Glutamatergic neuron (in vitro differentiated cells): ENCODE results near the gene PSMD1. TPM values are rescaled to one million over a fixed set of nuclear protein-coding genes. Genes with fewer than 3 reads are reported as not detected.
"Not testable (repeated sequence)": the region's sequence is repeated elsewhere in the genome, so short reads cannot be mapped to it uniquely, and the experiment has no call there.

Source experiments
- DNase-seq: peaks from one replicate; pipeline ENCODE4 v3.0.0; 2022
- H3K27ac Mint-ChIP-seq: one replicate; pipeline ENCODE4 v1.8.0; 2020; ENCODE audit warnings: mild to moderate bottlenecking, mixed read lengths, inconsistent platforms; ENCODE audit not compliant: unreplicated experiment
- H3K27me3 Mint-ChIP-seq: one replicate; pipeline ENCODE4 v1.8.0; 2020; ENCODE audit warnings: mild to moderate bottlenecking, moderate library complexity, mixed read lengths, inconsistent platforms; ENCODE audit not compliant: unreplicated experiment
- H3K36me3 Mint-ChIP-seq: one replicate; pipeline ENCODE4 v1.8.0; 2020; ENCODE audit warnings: mild to moderate bottlenecking, mixed read lengths, inconsistent platforms; ENCODE audit not compliant: unreplicated experiment
- H3K4me1 Mint-ChIP-seq: one replicate; pipeline ENCODE4 v1.8.0; 2020; ENCODE audit warnings: mild to moderate bottlenecking, low read depth, mixed read lengths, inconsistent platforms; ENCODE audit not compliant: unreplicated experiment
- H3K4me3 Mint-ChIP-seq: one replicate; pipeline ENCODE4 v1.8.0; 2020; ENCODE audit warnings: mild to moderate bottlenecking, mixed read lengths, inconsistent platforms; ENCODE audit not compliant: unreplicated experiment
- H3K9me3 Mint-ChIP-seq: one replicate; pipeline ENCODE4 v1.8.0; 2020; ENCODE audit warnings: mild to moderate bottlenecking, moderate library complexity, mixed read lengths, inconsistent platforms; ENCODE audit not compliant: unreplicated experiment
- CTCF ChIP-seq: fragments of 200-600 bp; sonication (generic); IDR thresholded peaks from one replicate; pipeline ENCODE4 v1.5.0; 2021; ENCODE audit not compliant: partially characterized antibody, unreplicated experiment
- total RNA-seq: library from RNA; stranded (reverse); fragmentation: NEBNext Ultra II Directional; extraction: Animal tissue kit (Norgen Biotek cat#: 25700); gene quantifications from one replicate; pipeline ENCODE4 v1.2.1, GENCODE V29; 2021; ENCODE audit not compliant: unreplicated experiment

Gene PSMD1
- total RNA-seq, 1 donor from 2014 or later, result 126 TPM

DNA sequence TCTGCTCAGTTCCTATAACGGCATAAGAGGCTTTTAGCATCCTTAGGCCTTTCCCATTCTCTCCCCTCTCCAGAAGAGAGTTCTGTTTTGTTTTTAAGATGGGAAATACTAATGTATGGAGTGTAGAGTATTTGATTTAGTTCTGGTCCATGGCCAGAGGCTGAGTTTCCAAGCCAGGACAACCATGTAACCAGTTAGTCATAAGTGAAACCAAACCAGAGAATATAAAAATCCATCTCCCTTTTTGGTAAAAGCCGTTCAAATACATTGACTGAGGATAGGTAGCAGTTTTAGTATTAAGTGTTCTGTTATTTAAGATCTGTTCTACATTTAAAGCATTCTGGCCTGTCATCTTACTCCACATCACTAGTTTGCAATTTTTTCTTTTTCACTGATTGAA lies 3.1 kb downstream of the PSMD1 start:
- no peak for TF ChIP-seq CTCF
- no peak for DNase-seq
- Mint-ChIP-seq H3K36me3 (no peaks in the 10 kb centered on the region), H3K9me3 (no peaks in the 10 kb centered on the region), H3K27me3 (no peaks in the 10 kb centered on the region), H3K27ac (peak overlapping the region; percentile 44), H3K4me1 (peaks cover 17% of the 10 kb centered on the region), H3K4me3 (no peak overlapping the region)

GRCh38 chr2:231062776-231063175 lies 6.1 kb downstream of the PSMD1 start:
- H3K4me3 Mint-ChIP-seq, result no peak overlapping the region
- TF ChIP-seq CTCF, result no peak
- no peak for DNase-seq
- no peaks in the 10 kb centered on the region for H3K9me3 Mint-ChIP-seq
- peaks cover 14% of the 10 kb centered on the region for H3K4me1 Mint-ChIP-seq
- no peaks in the 10 kb centered on the region for H3K36me3 Mint-ChIP-seq
- no peaks in the 10 kb centered on the region for H3K27me3 Mint-ChIP-seq
- H3K27ac Mint-ChIP-seq, result no peak overlapping the region

DNA sequence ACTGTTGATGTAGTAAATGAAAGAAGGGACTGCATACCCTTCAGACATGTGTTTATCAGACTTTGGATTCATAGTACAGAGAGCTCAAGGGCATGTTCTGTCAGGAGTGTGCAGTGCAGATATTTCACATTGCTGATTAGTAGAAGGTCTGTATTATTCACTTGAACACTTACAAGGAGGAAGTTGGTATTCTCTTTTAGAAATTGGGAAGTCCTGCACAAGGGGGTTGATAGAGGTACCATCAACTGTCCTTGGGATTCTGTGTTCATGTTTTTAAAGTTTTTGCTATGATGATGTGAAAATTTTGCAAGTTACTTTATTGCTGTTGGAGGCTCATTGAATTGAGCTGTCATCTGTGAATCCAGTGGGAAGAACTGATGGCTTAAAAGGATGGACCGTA lies 6.7 kb downstream of the PSMD1 start:
- DNase-seq, result no peak
- Mint-ChIP-seq H3K4me3 (no peak overlapping the region), H3K36me3 (no peaks in the 10 kb centered on the region), H3K27me3 (no peaks in the 10 kb centered on the region), H3K9me3 (no peaks in the 10 kb centered on the region), H3K4me1 (peaks cover 9% of the 10 kb centered on the region), H3K27ac (no peak overlapping the region)
- TF ChIP-seq CTCF, result no peak

DNA sequence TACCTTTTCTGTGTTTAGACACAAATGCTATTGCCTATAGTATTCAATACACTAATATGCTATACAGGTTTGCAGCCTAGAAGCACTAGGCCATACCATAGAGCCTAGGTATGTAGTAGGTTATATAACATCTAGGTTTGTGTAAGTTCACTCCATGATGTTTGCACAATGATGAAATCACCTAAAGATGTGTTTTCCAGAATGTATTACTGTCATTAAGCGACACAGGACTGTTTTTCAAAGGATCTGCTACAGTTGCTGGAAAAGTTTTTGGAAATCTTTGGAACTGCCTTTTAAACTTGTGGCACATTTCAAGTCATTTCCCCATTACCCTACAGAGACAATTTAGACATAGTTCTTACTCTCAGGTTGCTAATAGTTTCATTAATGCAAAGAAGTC lies 9.3 kb downstream of the PSMD1 start:
- Mint-ChIP-seq H3K27ac (no peak overlapping the region), H3K9me3 (no peaks in the 10 kb centered on the region), H3K27me3 (no peaks in the 10 kb centered on the region), H3K4me3 (no peak overlapping the region), H3K36me3 (no peaks in the 10 kb centered on the region), H3K4me1 (no peaks in the 10 kb centered on the region)
- no peak for DNase-seq
- no peak for TF ChIP-seq CTCF

- not testable (repeated sequence) for DNase-seq, H3K4me1 Mint-ChIP-seq, H3K27ac Mint-ChIP-seq, H3K27me3 Mint-ChIP-seq, H3K36me3 Mint-ChIP-seq, H3K4me3 Mint-ChIP-seq, H3K9me3 Mint-ChIP-seq
Observed at GRCh38 chr2:231067531-231067930, 10.9 kb downstream of the PSMD1 start.

DNA sequence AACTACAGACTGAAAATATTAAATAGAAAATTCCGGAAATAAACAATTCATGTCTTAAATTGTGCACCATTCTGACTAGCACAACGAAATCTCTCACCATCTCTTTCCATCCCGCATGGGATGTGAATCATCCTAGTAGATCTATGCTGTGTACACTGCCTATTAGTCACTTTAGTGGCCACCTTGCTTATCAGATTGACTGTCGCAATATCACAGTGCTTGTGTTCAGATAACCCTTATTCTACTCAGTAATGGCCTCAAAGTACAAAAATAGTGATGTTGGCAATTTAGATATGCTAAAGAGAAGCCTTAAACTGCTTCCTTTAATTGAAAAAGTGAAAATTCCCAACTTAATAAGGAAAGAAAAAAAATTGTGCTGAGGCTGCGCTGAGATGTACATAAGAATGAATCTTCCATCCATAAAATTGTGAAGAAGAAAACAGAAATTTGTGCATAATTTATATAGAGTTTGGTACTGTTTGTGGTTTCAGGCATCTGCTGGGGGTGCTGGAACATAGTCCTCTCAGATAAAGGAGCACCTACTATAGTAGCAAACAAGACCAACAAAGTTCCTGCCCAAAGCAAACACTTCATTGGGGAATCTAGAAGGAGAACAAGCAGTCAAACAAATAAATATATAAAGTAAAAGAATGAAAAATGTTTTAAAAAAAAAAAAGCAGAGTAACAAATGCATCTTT lies 12.0 kb downstream of the PSMD1 start:
- Mint-ChIP-seq H3K27me3 (no peaks in the 10 kb centered on the region), H3K36me3 (no peaks in the 10 kb centered on the region), H3K4me3 (no peak overlapping the region), H3K9me3 (no peaks in the 10 kb centered on the region), H3K27ac (no peak overlapping the region), H3K4me1 (no peaks in the 10 kb centered on the region)
- TF ChIP-seq CTCF, result no peak
- no peak for DNase-seq
